IPS-18a (cell line): Measurements from ENCODE around the gene OIP5.
A peak's percentile ranks its signal among the peaks of the same experiment; 100 is the strongest.
"Not testable (repeated sequence)": the region's sequence is repeated elsewhere in the genome, so short reads cannot be mapped to it uniquely, and the experiment has no call there.

Source experiments
- H3K27ac ChIP-seq: one replicate; pipeline ENCODE4 v1.5.1; 2013; ENCODE audit warnings: low read length
- H3K27me3 ChIP-seq: one replicate; pipeline ENCODE4 v1.6.1; 2013; ENCODE audit warnings: mild to moderate bottlenecking, low read length; ENCODE audit not compliant: control insufficient read depth, insufficient read depth
- H3K36me3 ChIP-seq: one replicate; pipeline ENCODE4 v1.6.1; 2013; ENCODE audit warnings: low read depth, low read length; ENCODE audit not compliant: control insufficient read depth
- H3K4me1 ChIP-seq: one replicate; pipeline ENCODE4 v1.6.1; 2013; ENCODE audit warnings: low read depth, low read length; ENCODE audit not compliant: control insufficient read depth
- H3K4me3 ChIP-seq: one replicate; pipeline ENCODE4 v1.5.1; 2013; ENCODE audit warnings: low read length
- H3K9ac ChIP-seq: one replicate; pipeline ENCODE4 v1.6.1; 2013; ENCODE audit warnings: mild to moderate bottlenecking, low read length, moderate library complexity
- H3K9me3 ChIP-seq: one replicate; pipeline ENCODE4 v1.6.1; 2013; ENCODE audit warnings: low read depth, low read length; ENCODE audit not compliant: control insufficient read depth

Gene OIP5

GRCh38 chr15:41279535-41280283 is 52.7 kb downstream of the OIP5 start:
- Histone ChIP-seq H3K4me3 (no peak overlapping the region), H3K27me3 (no peaks in the 10 kb centered on the region), H3K9ac (no peak overlapping the region), H3K9me3 (no peaks in the 10 kb centered on the region), H3K36me3 (peaks cover 10% of the 10 kb centered on the region), H3K27ac (no peak overlapping the region), H3K4me1 (peaks cover 4% of the 10 kb centered on the region)

- Histone ChIP-seq H3K9me3 (no peaks in the 10 kb centered on the region), H3K36me3 (peaks cover 10% of the 10 kb centered on the region), H3K9ac (no peak overlapping the region), H3K4me3 (no peak overlapping the region), H3K4me1 (peaks cover 2% of the 10 kb centered on the region), H3K27ac (no peak overlapping the region), H3K27me3 (no peaks in the 10 kb centered on the region)
These were observed 54.1 kb downstream of the OIP5 start for GRCh38 chr15:41278319-41278718.

GRCh38 chr15:41276831-41277230 is 55.6 kb downstream of the OIP5 start:
- H3K27me3 ChIP-seq, result no peaks in the 10 kb centered on the region
- H3K4me3 ChIP-seq, result no peak overlapping the region
- H3K36me3 ChIP-seq, result peaks cover 11% of the 10 kb centered on the region
- H3K9ac ChIP-seq, result no peak overlapping the region
- H3K9me3 ChIP-seq, result no peaks in the 10 kb centered on the region
- no peak overlapping the region for H3K27ac ChIP-seq
- H3K4me1 ChIP-seq, result no peaks in the 10 kb centered on the region

GRCh38 chr15:41269887-41270286 is 62.5 kb downstream of the OIP5 start:
- no peak overlapping the region for H3K4me3 ChIP-seq
- no peak overlapping the region for H3K9ac ChIP-seq
- no peak overlapping the region for H3K27ac ChIP-seq
- no peaks in the 10 kb centered on the region for H3K4me1 ChIP-seq
- no peaks in the 10 kb centered on the region for H3K27me3 ChIP-seq
- no peaks in the 10 kb centered on the region for H3K9me3 ChIP-seq
- peaks cover 5% of the 10 kb centered on the region for H3K36me3 ChIP-seq

GRCh38 chr15:41263891-41264351 is 68.5 kb downstream of the OIP5 start:
- Histone ChIP-seq H3K36me3 (no peaks in the 10 kb centered on the region), H3K27ac (no peak overlapping the region), H3K9ac (no peak overlapping the region), H3K4me1 (no peaks in the 10 kb centered on the region), H3K4me3 (peak overlapping the region; percentile 6), H3K27me3 (no peaks in the 10 kb centered on the region), H3K9me3 (no peaks in the 10 kb centered on the region)

GRCh38 chr15:41262571-41262970 is 69.8 kb downstream of the OIP5 start:
- Histone ChIP-seq H3K27me3 (no peaks in the 10 kb centered on the region), H3K4me1 (no peaks in the 10 kb centered on the region), H3K9ac (no peak overlapping the region), H3K36me3 (peaks cover 4% of the 10 kb centered on the region), H3K27ac (no peak overlapping the region), H3K9me3 (no peaks in the 10 kb centered on the region), H3K4me3 (no peak overlapping the region)

- H3K9ac ChIP-seq, H3K27ac ChIP-seq, H3K4me1 ChIP-seq, H3K9me3 ChIP-seq, H3K27me3 ChIP-seq, H3K36me3 ChIP-seq, H3K4me3 ChIP-seq: not testable (repeated sequence)
These were observed 71.5 kb downstream of the OIP5 start for GRCh38 chr15:41260924-41261323.

- H3K4me3 ChIP-seq, result no peak overlapping the region
- no peaks in the 10 kb centered on the region for H3K4me1 ChIP-seq
- H3K27ac ChIP-seq, result no peak overlapping the region
- H3K27me3 ChIP-seq, result no peaks in the 10 kb centered on the region
- H3K36me3 ChIP-seq, result peaks cover 4% of the 10 kb centered on the region
- H3K9me3 ChIP-seq, result no peaks in the 10 kb centered on the region
- no peak overlapping the region for H3K9ac ChIP-seq
These were observed 72.7 kb downstream of the OIP5 start for GRCh38 chr15:41259546-41260189.
